Endothelial cell of umbilical vein (primary cell): ENCODE measurements around the gene DPP6. TPM values are rescaled to one million over a fixed set of nuclear protein-coding genes. Genes with fewer than 3 reads are reported as not detected.

ENCODE experiments used
- BruUV-seq: library from RNA; stranded (reverse); fragments of 400-500 nt; replicated peaks from 2 replicates; lab custom pipeline; 2021; lab: Mats Ljungman, UMichigan
- CTCF ChIA-PET: fragments of 300-600, 350-600 bp; sonication (Branson Sonifier 250); formaldehyde crosslinking; loops from one replicate; lab custom pipeline; 2021; ENCODE audit warnings: antibody characterized with exemption, inconsistent platforms; lab: Charles Lee
- POLR2A ChIA-PET: fragments of 300-600, 350-600 bp; sonication (Branson Sonifier 250); formaldehyde crosslinking; loops from one replicate; lab custom pipeline; 2021; ENCODE audit warnings: antibody characterized with exemption, inconsistent platforms; lab: Charles Lee
- DNase-seq: peaks from one replicate; pipeline ENCODE4 v3.0.0-alpha.2; 2011; ENCODE audit warnings: low read depth, low spot score
- FAIRE-seq: peaks from 2 replicates; lab custom pipeline; 2011; peaks lifted over from hg19 to GRCh38; lab: Jason Lieb, UNC
- H2AFZ ChIP-seq: 2 replicates; pipeline ENCODE4 v1.6.0; 2012; ENCODE audit warnings: low read depth, low read length, control low read depth, inconsistent platforms
- H3K27ac ChIP-seq: 2 replicates; pipeline ENCODE4 v1.5.1; 2011; ENCODE audit warnings: low read depth, mild to moderate bottlenecking, control low read depth, low read length, moderate library complexity; ENCODE audit not compliant: insufficient read depth
- H3K27me3 ChIP-seq, 2 experiments: 2 replicates each; pipeline versions ENCODE4 v1.6.0 to v1.6.1; 2011; ENCODE audit warnings: low read length in 2 of 2, mixed read lengths in 1 of 2; ENCODE audit not compliant: control insufficient read depth in 2 of 2, insufficient read depth in 2 of 2
- H3K36me3 ChIP-seq, 2 experiments: 2 replicates in 1 of 2; 3 replicates in 1 of 2; pipeline ENCODE4 v1.5.1; 2011; ENCODE audit warnings: low read length in 2 of 2, mild to moderate bottlenecking in 1 of 2, moderate library complexity in 1 of 2; ENCODE audit not compliant: control insufficient read depth in 2 of 2, insufficient read depth in 2 of 2; ENCODE audit errors: extremely low read depth in 1 of 2
- H3K4me1 ChIP-seq: 3 replicates; pipeline ENCODE4 v1.5.1; 2011; ENCODE audit warnings: mild to moderate bottlenecking, low read length; ENCODE audit not compliant: control insufficient read depth, insufficient read depth; ENCODE audit errors: extremely low read depth
- H3K4me2 ChIP-seq: 2 replicates; pipeline ENCODE4 v1.6.1; 2011; ENCODE audit warnings: low read length, control low read depth, mixed read lengths; ENCODE audit not compliant: insufficient read depth
- H3K4me3 ChIP-seq, 3 experiments: fragments of 200-600 bp in 1 of 3; sonication (generic), shearing (Covaris generic) in 1 of 3; replicated peaks in 1 of 3; 2 replicates each; pipeline ENCODE4 v1.5.1; 2011 to 2016; ENCODE audit warnings: control low read depth in 3 of 3, low read length in 3 of 3, mild to moderate bottlenecking in 2 of 3, inconsistent platforms in 1 of 3, low read depth in 1 of 3, moderate library complexity in 1 of 3; ENCODE audit not compliant: insufficient read depth in 1 of 3
- H3K79me2 ChIP-seq: 2 replicates; pipeline ENCODE4 v1.6.0; 2012; ENCODE audit warnings: low read length, inconsistent platforms; ENCODE audit not compliant: control insufficient read depth, insufficient read depth
- H3K9ac ChIP-seq: replicated peaks from 2 replicates; pipeline ENCODE3; 2011; ENCODE audit warnings: low read length, control low read depth; ENCODE audit not compliant: insufficient read depth; ENCODE audit errors: extremely low read depth
- H3K9me1 ChIP-seq: replicated peaks from 3 replicates; pipeline ENCODE4 v1.6.0; 2011; ENCODE audit warnings: mild to moderate bottlenecking, low read length; ENCODE audit not compliant: control insufficient read depth, insufficient read depth; ENCODE audit errors: extremely low read depth
- H3K9me3 ChIP-seq: replicated peaks from 2 replicates; pipeline ENCODE4 v1.5.1; 2012; ENCODE audit warnings: low read length, inconsistent platforms; ENCODE audit not compliant: control insufficient read depth, insufficient read depth
- H4K20me1 ChIP-seq: replicated peaks from 2 replicates; pipeline ENCODE3; 2011; ENCODE audit warnings: mild to moderate bottlenecking, low read length; ENCODE audit not compliant: control insufficient read depth, insufficient read depth; ENCODE audit errors: extremely low read depth
- CTCF ChIP-seq, 2 donors: IDR thresholded peaks; 1 replicate in 1 of 2; 2 replicates in 1 of 2; pipeline ENCODE4 v1.5.1; 2011; ENCODE audit warnings: low read length in 2 of 2, mild to moderate bottlenecking in 2 of 2, moderate library complexity in 2 of 2, control low read depth in 1 of 2, inconsistent platforms in 1 of 2, low read depth in 1 of 2; ENCODE audit not compliant: insufficient read depth in 1 of 2; ENCODE audit errors: extremely low read depth in 1 of 2
- EZH2 ChIP-seq: IDR thresholded peaks from 2 replicates; pipeline ENCODE4 v1.6.1; 2012; ENCODE audit warnings: borderline replicate concordance, low read depth, mild to moderate bottlenecking, moderate library complexity, low read length, inconsistent platforms; ENCODE audit not compliant: severe bottlenecking
- FOS ChIP-seq: IDR thresholded peaks from 2 replicates; pipeline ENCODE4 v1.6.1; 2011; ENCODE audit warnings: mild to moderate bottlenecking, low read length, moderate library complexity, borderline replicate concordance; ENCODE audit not compliant: insufficient read depth
- GATA2 ChIP-seq: IDR thresholded peaks from 2 replicates; pipeline ENCODE4 v1.7.0; 2011; ENCODE audit warnings: low read depth, mild to moderate bottlenecking, moderate library complexity, mixed read lengths, low read length; ENCODE audit not compliant: insufficient read length, insufficient read depth
- JUN ChIP-seq: IDR thresholded peaks from 2 replicates; pipeline ENCODE4 v1.6.1; 2011; ENCODE audit warnings: borderline replicate concordance, low read depth; ENCODE audit not compliant: insufficient read length, insufficient read depth
- MAX ChIP-seq: IDR thresholded peaks from 2 replicates; pipeline ENCODE4 v1.6.1; 2011; ENCODE audit not compliant: insufficient read depth, insufficient read length
- MYC ChIP-seq: IDR thresholded peaks from one replicate; pipeline ENCODE4 v1.6.1; 2011; ENCODE audit warnings: mild to moderate bottlenecking, low read depth, low read length
- POLR2A ChIP-seq: IDR thresholded peaks from 2 replicates; pipeline ENCODE4 v1.6.1; 2012; ENCODE audit warnings: low read depth, mild to moderate bottlenecking, control low read depth, low read length
- POLR2AphosphoS5 ChIP-seq: IDR thresholded peaks from 2 replicates; pipeline ENCODE4 v1.6.1; 2012; ENCODE audit warnings: low read depth, mild to moderate bottlenecking, control low read depth, low read length, moderate library complexity; ENCODE audit not compliant: insufficient read depth
- dilution Hi-C: fragments of 300-500 bp; cut with MboI; formaldehyde crosslinking; loops from one replicate; pipeline ENCODE4 v1.15.0; 2019; ENCODE audit warnings: low sequenced_read_pairs; ENCODE audit not compliant: extremely low pct_ligation_motif_present
- intact Hi-C: fragments of 100-400 bp; cut with micrococcal nuclease; formaldehyde crosslinking; loops from one replicate; pipeline ENCODE4 v1.10.0; 2022
- polyA plus RNA-seq, 4 experiments: library from polyadenylated mRNA; depleted of rRNA in 3 of 4; stranded (reverse) in 3 of 4; unstranded in 1 of 4; fragments of >200 nt; gene quantifications; 2 replicates each; pipeline versions ENCODE4 v1.2.1 to v1.2.3, GENCODE V29; 2011 to 2012; ENCODE audit warnings: missing spikeins in 1 of 4
- total RNA-seq: library from RNA; stranded (reverse); gene quantifications from 2 replicates; pipeline ENCODE4 v1.2.3, GENCODE V29; 2021

The DPP6 gene
- total and polyA plus RNA-seq, 2 donors (not counting 3 experiments of a cell fraction or from before 2014, with no cell fraction given), result not detected

GRCh38 chr7:154241988-154242387 is 189.8 kb downstream of the DPP6 start:
- DNase-seq (no peak), FAIRE-seq (no peak)
- Histone ChIP-seq H4K20me1 (no peaks in the 10 kb centered on the region), H3K79me2 (no peaks in the 10 kb centered on the region), H3K9ac (no peak overlapping the region), H3K27ac (no peak overlapping the region), H2AFZ (no peak overlapping the region), H3K4me1 (no peaks in the 10 kb centered on the region), H3K36me3 (no peaks in the 10 kb centered on the region), H3K27me3 (no peaks in the 10 kb centered on the region), H3K9me1 (no peaks in the 10 kb centered on the region), H3K4me2 (no peak overlapping the region), H3K9me3 (peaks cover 3% of the 10 kb centered on the region), H3K4me3 (no peak overlapping the region)
- TF ChIP-seq POLR2AphosphoS5 (no peak), FOS (no peak), JUN (no peak), MAX (no peak), EZH2 (no peak), CTCF (IDR thresholded peaks at IDR 0.05; ENCODE audit: extremely low read depth in 1 of 2, insufficient read depth in 1 of 2, low read depth in 1 of 2, low read length in 2 of 2) (no peak), GATA2 (no peak), MYC (no peak), POLR2A (no peak)
- dilution Hi-C loops, result no loop called here
- BruUV-seq, result no TSS peak
- intact Hi-C loops, result no loop called here
- ChIA-PET POLR2A (no interaction called here), CTCF (no interaction called here)
